ENCODE measurements around the gene CDC42BPG.

The CDC42BPG gene

GRCh38 chr11:64878494-64879243 lies 34.2 kb upstream of the CDC42BPG start, which contains the start of gene EHD1:
Gene EHD1 (minus strand): TSS chr11:64878621. CDS start chr11:64878464, 157 bp downstream.
- peak; percentile 99 for DNase-seq (ENCODE audit: low read depth in 2 of 2)

DNA sequence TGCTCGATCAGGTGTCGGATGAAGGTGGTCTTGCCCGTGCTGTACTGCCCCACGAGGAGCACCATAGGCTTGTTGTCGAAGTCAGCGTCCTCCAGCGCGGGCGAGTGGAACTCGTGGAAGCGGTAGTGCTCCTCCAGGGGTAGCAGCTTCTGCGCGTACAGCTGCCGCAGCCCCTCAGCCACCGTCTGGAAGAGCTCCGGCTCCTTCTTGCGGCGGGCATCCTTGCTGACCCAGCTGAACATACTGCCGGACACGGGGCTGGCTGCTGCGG lies 33.7 kb upstream of the CDC42BPG start:
- DNase-seq (ENCODE audit: low read depth in 2 of 2), result no peak

DNA sequence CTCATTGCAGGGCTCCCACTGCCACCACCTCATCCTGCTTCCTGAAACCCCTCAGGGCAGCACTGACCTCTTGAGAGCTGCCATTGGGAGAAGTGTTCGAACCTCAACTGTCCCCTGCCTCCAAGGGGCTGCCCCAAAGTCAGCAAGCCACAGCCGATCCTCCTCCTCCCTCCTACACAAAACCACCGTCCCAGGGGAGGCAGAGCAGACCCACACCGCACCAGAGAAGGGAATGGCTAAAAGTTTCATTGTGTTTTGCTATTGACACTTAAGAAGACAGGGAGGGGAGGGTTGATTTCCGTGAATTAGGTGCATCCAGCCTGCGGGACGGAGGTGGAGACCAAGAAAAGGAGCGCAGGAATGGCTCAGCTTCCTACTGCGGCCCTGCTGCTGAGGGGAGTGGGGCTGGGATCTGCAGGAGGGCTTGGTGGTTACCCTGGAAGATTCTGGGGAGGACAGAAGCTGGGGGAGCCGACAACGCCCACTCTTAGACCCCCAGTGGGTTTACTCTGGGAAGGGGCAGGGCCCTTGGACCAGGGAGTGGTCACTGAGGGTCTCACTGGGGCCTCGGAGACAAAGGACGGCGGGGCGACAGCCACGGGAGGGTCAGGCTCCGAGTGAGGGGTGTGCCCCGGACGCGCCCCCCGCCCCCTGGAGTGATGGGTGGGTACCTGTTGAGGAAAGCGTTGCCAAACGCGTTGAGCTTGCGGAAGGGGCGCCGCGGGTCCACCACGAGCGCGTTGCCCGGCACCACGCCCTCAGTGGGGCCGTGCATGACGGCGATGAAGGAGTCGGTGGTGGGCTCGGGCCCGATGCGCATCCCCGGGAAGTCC lies 33.2 kb upstream of the CDC42BPG start:
- DNase-seq (ENCODE audit: low read depth in 2 of 2), result no peak

GRCh38 chr11:64876835-64877341 lies 32.4 kb upstream of the CDC42BPG start:
- no peak for DNase-seq (ENCODE audit: low read depth in 2 of 2)

GRCh38 chr11:64876229-64876750 lies 31.8 kb upstream of the CDC42BPG start:
- no peak for DNase-seq (ENCODE audit: low read depth in 2 of 2)

DNA sequence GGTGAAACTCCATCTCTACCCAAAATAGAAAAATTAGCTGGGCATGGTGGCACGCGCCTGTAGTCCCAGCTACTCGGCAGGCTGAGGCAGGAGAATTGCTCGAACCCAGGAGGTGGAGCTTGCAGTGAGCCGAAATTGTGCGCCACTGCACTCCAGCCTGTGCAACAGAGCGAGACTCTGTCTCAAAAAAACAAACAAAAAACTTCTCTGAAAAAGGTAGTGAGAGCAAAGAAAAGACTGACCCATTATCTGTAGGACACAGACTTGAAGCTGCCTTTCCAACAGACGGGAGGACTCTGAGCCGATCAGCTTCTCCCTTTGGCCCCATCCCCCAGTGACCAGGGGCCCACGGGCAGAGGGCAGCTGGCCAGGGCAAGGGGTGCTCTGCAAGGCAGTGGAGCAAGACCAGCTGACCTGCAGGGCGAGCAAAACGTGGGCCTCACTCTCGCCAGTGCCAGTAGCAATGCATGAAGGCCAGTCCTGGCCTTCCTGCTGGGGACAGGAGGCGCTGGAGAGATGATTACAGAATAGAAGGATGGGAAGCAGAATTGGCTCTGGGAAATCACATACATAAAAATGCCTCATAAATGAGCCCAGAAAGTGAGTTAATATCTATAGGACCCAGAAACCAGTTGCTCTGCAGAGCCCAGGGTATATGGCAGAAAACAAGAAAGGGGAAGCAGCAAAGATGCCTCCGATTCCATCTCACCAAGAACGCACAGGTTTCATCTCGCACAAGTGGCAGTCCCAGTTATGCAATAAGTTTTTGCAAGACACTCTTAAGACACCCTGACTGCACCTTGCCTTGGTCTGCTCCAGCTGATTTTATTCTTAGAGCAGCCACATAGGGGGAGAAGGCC lies 31.1 kb upstream of the CDC42BPG start:
- DNase-seq (ENCODE audit: low read depth in 2 of 2), result no peak

DNA sequence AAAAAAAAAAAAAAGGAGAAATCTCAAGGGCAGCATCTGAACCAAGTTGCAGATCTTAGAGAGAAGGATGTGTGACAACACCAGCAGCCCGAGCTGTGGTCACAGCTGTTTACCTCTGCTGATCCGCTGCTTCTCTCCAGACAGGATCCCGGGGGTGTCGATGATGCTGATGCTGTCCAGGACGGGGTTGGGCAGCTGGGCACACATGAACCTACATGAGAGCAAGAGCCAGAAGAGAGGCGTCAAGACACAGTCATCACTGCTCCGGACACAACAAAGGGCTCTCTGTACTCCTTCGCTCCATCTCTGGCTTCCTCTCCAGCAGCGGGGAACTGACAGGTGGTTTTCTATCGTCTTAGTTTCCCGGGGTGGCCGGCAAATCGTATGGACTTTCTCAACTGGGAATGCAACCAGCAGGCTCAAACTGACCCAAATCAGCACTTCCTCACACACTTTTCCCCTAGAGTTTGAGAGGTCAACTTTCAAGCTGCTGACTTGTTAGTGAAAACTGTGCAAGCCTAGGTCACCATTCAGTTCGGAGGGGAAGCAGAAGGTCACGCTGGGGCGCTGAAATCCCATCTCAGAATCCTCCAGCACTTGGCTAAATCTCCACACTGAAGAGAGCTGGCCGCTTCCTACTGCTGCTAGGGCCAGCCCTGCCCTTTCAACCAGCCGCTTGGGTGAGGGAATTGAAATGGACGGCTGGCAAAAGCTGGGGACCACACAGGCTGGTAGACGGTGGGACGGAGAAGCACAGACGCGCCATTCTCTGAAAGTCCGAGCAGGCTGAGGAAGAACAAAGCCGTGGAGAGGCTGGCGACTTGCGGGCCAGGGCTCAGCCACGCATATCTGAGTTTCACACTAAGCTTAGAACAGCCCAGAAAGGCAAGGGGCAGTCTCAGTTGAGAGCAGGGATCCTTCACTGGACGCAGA lies 30.1 kb upstream of the CDC42BPG start:
- no peak for DNase-seq (ENCODE audit: low read depth in 2 of 2)

GRCh38 chr11:64872790-64873488 lies 28.5 kb upstream of the CDC42BPG start:
- no peak for DNase-seq (ENCODE audit: low read depth in 2 of 2)

GRCh38 chr11:64871492-64871891 lies 27.0 kb upstream of the CDC42BPG start:
- no peak for DNase-seq (ENCODE audit: low read depth in 2 of 2)

DNA sequence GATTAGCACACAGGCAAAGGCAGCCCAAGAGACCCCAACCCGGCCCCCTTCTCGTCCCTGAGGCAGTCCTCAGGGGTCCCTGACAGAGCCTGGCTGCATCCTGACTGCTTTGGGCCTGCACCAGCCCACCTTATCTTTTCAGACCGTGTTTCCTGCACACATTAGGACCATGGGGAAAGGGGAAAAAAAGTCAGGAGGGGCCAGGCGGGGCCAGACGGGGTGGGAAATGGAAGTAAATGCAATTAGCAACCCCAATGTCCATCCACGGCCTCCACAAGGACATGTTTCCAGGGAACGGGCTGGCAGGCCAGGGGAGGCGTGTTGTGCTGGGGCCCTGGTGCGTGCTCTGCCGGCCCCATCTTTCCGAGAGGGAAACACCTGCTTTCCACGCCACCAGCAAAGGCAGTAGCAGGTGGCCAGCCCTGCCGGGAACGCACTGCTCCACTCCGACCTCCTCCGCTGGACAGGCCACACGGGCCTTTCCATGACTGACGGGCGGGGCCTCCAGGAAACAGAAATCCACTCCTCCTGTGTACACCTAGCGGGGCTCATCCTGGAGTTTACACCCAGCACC lies 26.5 kb upstream of the CDC42BPG start:
- DNase-seq (ENCODE audit: low read depth in 2 of 2), result no peak

GRCh38 chr11:64870176-64870892 lies 25.9 kb upstream of the CDC42BPG start:
- DNase-seq (ENCODE audit: low read depth in 2 of 2), result no peak

DNA sequence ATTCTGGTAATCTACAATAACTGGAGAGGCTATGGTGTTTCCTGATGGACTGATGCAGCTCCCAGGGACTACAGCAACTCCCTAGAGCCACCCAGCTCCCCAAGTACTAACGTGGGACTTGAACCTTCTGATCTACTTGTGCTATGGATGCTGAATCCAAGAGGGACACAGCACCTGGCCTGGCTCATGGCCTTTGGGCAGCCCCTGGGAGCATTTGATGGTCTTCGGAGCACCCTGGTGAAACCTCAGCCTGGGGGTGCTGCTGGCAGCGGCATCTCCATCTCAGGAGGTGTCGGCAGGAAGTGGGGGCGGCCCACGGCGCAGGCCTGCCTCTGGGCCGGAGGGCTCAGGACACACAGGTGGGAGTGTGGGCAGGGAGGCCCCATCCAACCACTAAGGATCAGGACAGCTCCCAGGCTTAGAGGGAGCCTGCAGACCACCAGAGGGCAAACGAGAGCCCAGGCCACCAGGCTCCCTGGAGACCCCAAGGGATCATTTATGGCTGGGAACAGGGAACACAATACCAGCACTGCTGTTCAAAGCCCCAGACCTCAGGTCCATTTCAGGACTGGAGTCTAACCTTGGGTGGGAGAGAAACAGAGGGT lies 25.2 kb upstream of the CDC42BPG start:
- DNase-seq (ENCODE audit: low read depth in 2 of 2), result no peak

DNA sequence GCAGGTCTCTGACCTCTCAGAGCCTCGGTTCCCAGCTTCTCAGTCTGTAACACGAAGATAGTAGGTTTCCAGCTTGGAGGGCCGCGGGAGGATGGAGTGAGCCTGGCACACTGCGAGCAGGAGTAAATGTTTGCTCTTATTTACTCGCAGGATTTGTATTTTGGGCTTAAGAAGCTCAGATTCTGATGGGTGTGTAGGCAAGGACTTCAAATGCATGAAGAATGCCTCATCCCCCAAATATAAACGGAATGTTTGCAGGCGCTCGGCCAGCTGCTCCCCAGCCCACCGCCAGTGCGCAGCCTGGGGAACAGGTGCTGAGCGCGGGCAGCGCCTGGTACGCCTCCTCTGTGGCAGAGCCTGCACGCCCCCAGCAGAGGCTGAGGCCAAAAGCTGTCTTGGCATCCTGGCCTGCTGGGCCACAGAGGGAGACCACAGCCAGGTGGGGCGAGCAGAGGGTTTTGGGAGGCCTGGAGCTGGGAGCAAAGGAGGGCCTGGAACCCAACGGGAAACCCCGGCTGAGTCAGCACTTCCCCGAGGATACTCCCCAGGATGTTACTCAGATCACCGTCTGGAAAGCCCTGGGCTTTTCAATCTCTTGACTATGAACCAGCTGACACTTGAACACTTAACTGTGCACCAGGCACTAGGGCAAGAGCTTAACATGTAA lies 24.6 kb upstream of the CDC42BPG start:
- DNase-seq (ENCODE audit: low read depth in 2 of 2), result no peak

- DNase-seq (ENCODE audit: low read depth in 2 of 2), result no peak
These were observed 23.5 kb upstream of the CDC42BPG start for GRCh38 chr11:64867748-64868462.

DNA sequence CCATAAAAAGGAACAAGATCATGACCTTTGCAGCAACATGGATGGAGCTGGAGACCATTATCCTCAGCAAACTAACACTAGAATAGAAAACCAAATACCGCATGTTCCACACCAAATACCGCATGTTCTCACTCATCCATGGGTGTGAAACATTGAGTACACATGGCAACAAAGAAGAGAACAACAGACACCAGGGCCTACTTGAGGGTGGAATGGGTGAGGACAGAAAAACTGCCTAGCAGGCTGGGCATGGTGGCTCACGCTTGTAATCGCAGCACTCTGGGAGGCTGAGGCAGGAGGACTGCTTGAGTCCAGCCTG lies 21.7 kb upstream of the CDC42BPG start:
- DNase-seq (ENCODE audit: low read depth in 2 of 2), result no peak

DNA sequence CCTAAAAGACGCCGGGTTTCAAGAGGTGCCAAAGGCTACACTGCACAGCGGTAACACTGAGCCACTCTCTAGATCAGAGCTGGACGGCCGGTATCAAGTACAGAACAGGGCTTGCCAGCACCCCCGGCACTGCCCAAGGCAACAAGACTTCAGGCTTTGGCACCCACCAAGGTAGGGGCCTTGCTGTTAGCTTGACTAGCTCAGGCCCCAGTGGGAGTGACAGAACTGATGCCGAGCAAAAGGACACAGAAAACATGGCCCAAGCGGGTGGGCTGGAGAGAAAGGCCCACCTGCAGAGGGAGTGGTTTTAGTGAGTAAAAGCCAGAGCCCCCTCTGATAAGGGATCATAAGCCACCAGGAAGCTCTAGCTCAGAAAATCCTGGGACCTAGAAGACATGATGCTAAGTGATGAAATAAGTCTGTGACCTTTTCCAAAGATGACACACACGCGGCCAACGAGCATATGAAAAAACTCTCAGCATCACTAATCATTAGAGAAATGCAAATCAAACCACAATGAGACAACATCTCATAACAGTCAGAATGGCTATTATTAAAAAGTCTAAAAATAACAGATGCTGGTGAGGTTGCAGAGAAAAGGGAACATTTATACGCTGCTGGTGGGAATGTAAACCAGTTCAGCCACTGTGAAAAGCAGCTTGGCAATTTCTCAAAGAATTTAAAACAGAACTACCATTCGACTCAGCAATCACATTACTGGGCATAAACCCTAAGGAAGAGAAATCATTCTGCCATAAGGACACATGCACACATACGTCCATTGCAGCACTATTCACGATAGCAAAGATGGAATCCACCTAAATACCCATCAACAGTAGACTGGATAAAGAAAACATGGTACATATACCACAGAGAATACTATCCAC lies 21.1 kb upstream of the CDC42BPG start:
- no peak for DNase-seq (ENCODE audit: low read depth in 2 of 2)
